DMS79 (cell line): ENCODE data around the gene SLC49A3.
A peak's percentile ranks its signal among the peaks of the same experiment; 100 is the strongest.
"Not testable (repeated sequence)": the region's sequence is repeated elsewhere in the genome, so short reads cannot be mapped to it uniquely, and the experiment has no call there.

Experiments used
- DNase-seq: peaks from one replicate; lab custom pipeline; 2025; lab: John Stamatoyannopoulos, UW

SLC49A3 gene

DNA sequence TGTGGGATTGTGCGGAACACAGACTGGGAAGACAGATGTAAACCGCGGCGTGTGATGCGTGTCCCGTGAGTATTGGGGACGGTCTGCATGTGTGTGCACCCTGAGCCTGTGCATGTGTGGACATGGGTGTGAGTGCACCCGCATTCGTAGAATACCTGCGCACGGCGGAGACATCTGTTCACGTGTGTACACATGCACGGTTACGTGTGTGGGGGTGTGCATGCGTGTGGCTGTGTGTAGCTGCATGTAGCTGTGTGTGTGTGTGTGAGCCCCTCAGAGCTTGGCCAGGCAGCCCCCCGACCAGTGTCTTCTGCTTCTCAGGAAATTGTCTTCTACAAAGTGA lies 34.5 kb downstream of the SLC49A3 start:
- no peak for DNase-seq

- no peak for DNase-seq
These were observed 35.0 kb downstream of the SLC49A3 start for GRCh38 chr4:653831-654502.

- no peak for DNase-seq
These were observed 35.7 kb downstream of the SLC49A3 start for GRCh38 chr4:653080-653821.

GRCh38 chr4:651884-652642 lies 36.9 kb downstream of the SLC49A3 start:
- DNase-seq, result no peak

GRCh38 chr4:650951-651883 lies 37.7 kb downstream of the SLC49A3 start:
- DNase-seq, result peak; percentile 22

DNA sequence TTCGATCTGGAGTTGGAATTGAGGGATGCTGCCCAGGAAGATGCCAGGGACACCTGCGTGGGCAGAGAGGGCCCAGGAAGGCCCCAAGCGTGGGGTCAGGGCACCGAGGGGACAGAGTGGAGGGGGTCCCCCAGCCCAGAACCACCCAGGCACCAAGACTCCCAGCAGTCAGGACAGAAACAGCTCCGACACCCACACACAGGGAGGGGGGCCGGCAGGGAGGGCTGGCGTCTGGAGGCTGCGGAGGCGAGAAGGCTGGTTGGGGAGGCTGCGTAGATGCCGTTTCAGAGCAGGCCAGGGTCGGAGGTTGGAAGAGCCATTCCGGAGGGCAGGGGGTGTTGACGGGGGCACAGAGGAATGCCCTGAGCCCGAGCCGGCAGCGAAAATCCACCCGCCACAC lies 38.5 kb downstream of the SLC49A3 start:
- DNase-seq, result no peak

DNA sequence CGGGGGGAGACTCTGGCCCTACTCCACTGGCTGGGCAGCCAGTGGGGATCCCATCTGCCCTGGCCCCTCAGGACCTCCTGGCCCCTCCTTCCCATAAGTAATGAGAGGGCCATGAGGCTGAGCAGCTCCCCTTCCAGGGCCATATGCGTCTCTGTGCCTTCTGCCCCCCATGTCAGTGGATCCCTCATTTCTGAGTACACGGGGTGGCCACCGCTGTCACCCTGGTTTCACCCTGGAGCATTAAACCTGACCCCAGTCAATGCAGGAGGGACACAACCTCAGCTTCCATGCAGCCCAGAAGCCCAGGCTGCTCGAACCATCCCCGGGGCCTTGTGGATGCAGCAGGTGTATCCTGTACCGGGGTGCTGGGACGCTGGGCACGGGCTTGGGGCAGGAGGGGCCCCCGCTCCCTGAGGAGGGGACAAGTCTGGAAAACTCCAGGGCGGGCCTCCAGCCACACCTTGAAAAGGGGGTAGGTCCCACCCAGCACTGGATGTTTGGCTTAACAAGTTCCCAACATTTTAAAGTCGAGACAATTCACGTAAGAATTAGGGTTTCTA lies 39.1 kb downstream of the SLC49A3 start:
- no peak for DNase-seq

GRCh38 chr4:649293-649625 lies 39.7 kb downstream of the SLC49A3 start:
- no peak for DNase-seq

- DNase-seq, result no peak
These were observed 40.2 kb downstream of the SLC49A3 start for GRCh38 chr4:648579-649292.

DNA sequence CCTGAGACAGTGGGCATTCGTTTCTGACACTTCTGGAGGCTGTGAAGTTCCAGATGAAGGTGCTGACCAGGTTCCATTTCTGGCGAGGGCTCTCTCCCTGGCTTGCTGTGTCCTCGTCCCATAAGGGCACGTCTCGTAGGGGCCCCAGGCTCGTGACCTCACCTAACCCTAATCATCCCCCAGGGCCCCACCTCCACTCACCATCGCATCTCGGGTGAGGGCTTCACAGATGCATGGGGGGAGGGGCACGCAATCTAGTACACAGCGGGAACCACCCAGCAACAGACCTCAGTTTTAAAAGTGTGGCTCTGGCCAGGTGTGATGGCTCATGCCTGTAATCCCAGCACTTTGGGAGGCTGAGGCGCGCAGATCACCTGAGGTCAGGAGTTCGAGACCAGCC lies 41.5 kb downstream of the SLC49A3 start:
- DNase-seq, result no peak

DNA sequence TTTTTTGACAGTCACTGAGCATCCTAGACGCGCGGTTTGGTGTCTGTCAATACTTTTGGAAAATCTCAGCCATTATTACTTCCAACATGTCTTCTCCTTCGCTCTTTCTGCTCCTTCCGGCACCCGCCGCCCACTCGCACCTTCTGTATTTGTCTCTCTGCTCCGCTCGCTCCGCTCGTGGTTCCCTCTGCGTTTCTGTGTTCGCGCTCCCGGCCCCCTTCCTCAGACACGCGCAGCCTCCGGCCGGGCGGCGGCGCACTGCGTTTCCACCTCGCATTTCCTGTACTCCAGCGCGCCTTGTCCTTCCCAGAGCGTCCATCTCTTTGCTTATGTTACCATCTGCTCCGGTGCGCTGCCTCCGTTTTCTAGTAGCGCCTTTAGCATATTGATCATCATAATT lies 42.5 kb downstream of the SLC49A3 start:
- DNase-seq, result no peak

GRCh38 chr4:642366-642765 lies 46.6 kb downstream of the SLC49A3 start:
- not testable (repeated sequence) for DNase-seq

- DNase-seq, result no peak
These were observed 51.2 kb downstream of the SLC49A3 start for GRCh38 chr4:637536-638280.

GRCh38 chr4:636628-637159 lies 52.3 kb downstream of the SLC49A3 start:
- no peak for DNase-seq

- no peak for DNase-seq
These were observed 52.9 kb downstream of the SLC49A3 start for GRCh38 chr4:635851-636627.

GRCh38 chr4:635066-635835 lies 53.7 kb downstream of the SLC49A3 start:
- not testable (repeated sequence) for DNase-seq

- DNase-seq, result no peak
These were observed 54.4 kb downstream of the SLC49A3 start for GRCh38 chr4:634599-634985.

GRCh38 chr4:633976-634598 lies 54.9 kb downstream of the SLC49A3 start:
- DNase-seq, result no peak
